Tibial artery (tissue), 4 donors: ENCODE results near the gene NUP210.

Source experiments
- DNase-seq, 2 donors: peaks; one replicate each; pipeline ENCODE4 v3.0.0-alpha.2; 2019
- H3K27ac ChIP-seq, 2 donors: fragments of 200-600 bp; sonication (generic) in 1 of 2; 1 replicate in 1 of 2; 2 replicates in 1 of 2; pipeline ENCODE4 v1.5.1; 2018 to 2019; ENCODE audit warnings: mild to moderate bottlenecking in 1 of 2
- H3K27me3 ChIP-seq, 2 donors: fragments of 200-600 bp; sonication (generic) in 1 of 2; one replicate each; pipeline versions ENCODE4 v1.5.1 to v1.6.0; 2016 to 2019
- H3K36me3 ChIP-seq, 3 donors: fragments of 200-600 bp; sonication (generic) in 2 of 3; one replicate each; pipeline ENCODE4 v1.5.1; 2016 to 2019; ENCODE audit warnings: mild to moderate bottlenecking in 2 of 3
- H3K4me1 ChIP-seq, 4 donors: fragments of 200-600 bp; sonication (generic) in 2 of 4; 1 replicate in 3 of 4; 2 replicates in 1 of 4; pipeline ENCODE4 v1.5.1; 2016 to 2019
- H3K4me3 ChIP-seq, 2 donors: fragments of 200-600 bp; sonication (generic) in 1 of 2; 1 replicate in 1 of 2; 2 replicates in 1 of 2; pipeline ENCODE4 v1.5.1; 2018 to 2019; ENCODE audit warnings: mild to moderate bottlenecking in 2 of 2
- H3K9me3 ChIP-seq, 3 donors: fragments of 200-600 bp; sonication (generic) in 1 of 3; one replicate each; pipeline ENCODE4 v1.5.1; 2016 to 2019
- CTCF ChIP-seq, 2 experiments: fragments of 200-600 bp in 1 of 2; fragments of 450-650 bp in 1 of 2; IDR thresholded peaks; one replicate each; pipeline ENCODE4 v1.5.1; 2017 to 2019; ENCODE audit warnings: antibody characterized with exemption in 2 of 2, mild to moderate bottlenecking in 1 of 2, moderate library complexity in 1 of 2
- intact Hi-C: fragments of 100-400 bp; cut with DNase I; formaldehyde crosslinking; loops from one replicate; pipeline ENCODE4 v1.15.0; 2023; ENCODE audit warnings: low total_unique reads

The NUP210 gene

GRCh38 chr3:13348100-13348499 is 72.0 kb downstream of the NUP210 start:
- intact Hi-C loops = no loop called here
- H3K36me3 ChIP-seq = no peaks in the 10 kb centered on the region
- no peaks in the 10 kb centered on the region for H3K9me3 ChIP-seq
- H3K4me1 ChIP-seq = no peaks in the 10 kb centered on the region
- TF ChIP-seq CTCF (IDR thresholded peaks at IDR 0.05) = no peak
- H3K27ac ChIP-seq = no peak overlapping the region
- DNase-seq = no peak
- H3K4me3 ChIP-seq = no peak overlapping the region
- H3K27me3 ChIP-seq = peaks cover 0 to 4% of the 10 kb centered on the region in 2 donors

- Histone ChIP-seq H3K36me3 (no peaks in the 10 kb centered on the region), H3K27me3 (peaks cover 0 to 4% of the 10 kb centered on the region in 2 donors), H3K9me3 (no peaks in the 10 kb centered on the region), H3K4me3 (no peak overlapping the region), H3K27ac (no peak overlapping the region), H3K4me1 (no peaks in the 10 kb centered on the region)
- intact Hi-C loops = no loop called here
- no peak for TF ChIP-seq CTCF (IDR thresholded peaks at IDR 0.05)
- DNase-seq = no peak
These were observed 72.7 kb downstream of the NUP210 start for GRCh38 chr3:13347390-13347950.

- H3K9me3 ChIP-seq = no peaks in the 10 kb centered on the region
- peaks cover 0 to 4% of the 10 kb centered on the region in 2 donors for H3K27me3 ChIP-seq
- H3K27ac ChIP-seq = no peak overlapping the region
- H3K4me1 ChIP-seq = no peaks in the 10 kb centered on the region
- intact Hi-C loops = no loop called here
- TF ChIP-seq CTCF (IDR thresholded peaks at IDR 0.05) = no peak
- no peaks in the 10 kb centered on the region for H3K36me3 ChIP-seq
- no peak overlapping the region for H3K4me3 ChIP-seq
- DNase-seq = no peak
These were observed 73.4 kb downstream of the NUP210 start for GRCh38 chr3:13346481-13347389.

GRCh38 chr3:13345772-13346171 is 74.3 kb downstream of the NUP210 start:
- H3K4me1 ChIP-seq = no peaks in the 10 kb centered on the region
- no peak for TF ChIP-seq CTCF (IDR thresholded peaks at IDR 0.05)
- H3K27ac ChIP-seq = no peak overlapping the region
- no peaks in the 10 kb centered on the region for H3K9me3 ChIP-seq
- H3K27me3 ChIP-seq = peaks cover 0 to 4% of the 10 kb centered on the region in 2 donors
- H3K4me3 ChIP-seq = no peak overlapping the region
- DNase-seq = no peak
- no peaks in the 10 kb centered on the region for H3K36me3 ChIP-seq
- intact Hi-C loops = no loop called here

GRCh38 chr3:13345284-13345683 is 74.8 kb downstream of the NUP210 start:
- no peak for TF ChIP-seq CTCF (IDR thresholded peaks at IDR 0.05)
- Histone ChIP-seq H3K4me1 (no peaks in the 10 kb centered on the region), H3K27ac (no peak overlapping the region), H3K4me3 (no peak overlapping the region), H3K9me3 (no peaks in the 10 kb centered on the region), H3K36me3 (peaks cover 0 to 4% (median 0%) of the 10 kb centered on the region in 3 donors), H3K27me3 (peaks cover 0 to 4% of the 10 kb centered on the region in 2 donors)
- no peak for DNase-seq
- intact Hi-C loops = no loop called here
